Measurements from ENCODE around the gene IL37. TPM values are rescaled to one million over a fixed set of nuclear protein-coding genes. Genes with fewer than 3 reads are reported as not detected.
"Not testable (repeated sequence)": the region's sequence is repeated elsewhere in the genome, so short reads cannot be mapped to it uniquely, and the experiment has no call there.

The IL37 gene
- total RNA-seq, 1 donor: not detected

DNA sequence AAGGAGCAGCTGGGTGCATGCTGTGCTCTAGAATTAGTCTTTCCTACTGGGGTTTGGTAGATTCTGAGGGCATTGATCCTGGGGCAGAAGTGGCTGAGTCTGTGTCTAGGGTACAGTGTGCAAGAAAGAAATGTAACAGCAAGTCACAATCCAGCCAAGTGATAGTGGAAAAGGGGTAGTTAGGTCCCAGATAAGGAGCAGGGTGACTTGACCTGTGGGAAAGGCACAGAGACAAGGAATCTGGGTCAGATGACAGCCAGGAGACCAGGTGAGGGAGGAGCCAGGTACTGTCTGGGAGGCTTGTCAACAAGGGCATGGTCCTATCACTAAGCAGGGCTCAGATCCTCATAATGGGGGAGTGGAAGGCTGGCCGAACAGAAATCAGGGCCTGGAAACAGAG lies 8.1 kb downstream of the IL37 start:
- no peak for DNase-seq (ENCODE audit: low read depth in 2 of 3, low spot score in 2 of 3)

- no peak for DNase-seq (ENCODE audit: low read depth in 2 of 3, low spot score in 2 of 3)
These were observed 10.1 kb downstream of the IL37 start for GRCh38 chr2:112920923-112921532.

DNA sequence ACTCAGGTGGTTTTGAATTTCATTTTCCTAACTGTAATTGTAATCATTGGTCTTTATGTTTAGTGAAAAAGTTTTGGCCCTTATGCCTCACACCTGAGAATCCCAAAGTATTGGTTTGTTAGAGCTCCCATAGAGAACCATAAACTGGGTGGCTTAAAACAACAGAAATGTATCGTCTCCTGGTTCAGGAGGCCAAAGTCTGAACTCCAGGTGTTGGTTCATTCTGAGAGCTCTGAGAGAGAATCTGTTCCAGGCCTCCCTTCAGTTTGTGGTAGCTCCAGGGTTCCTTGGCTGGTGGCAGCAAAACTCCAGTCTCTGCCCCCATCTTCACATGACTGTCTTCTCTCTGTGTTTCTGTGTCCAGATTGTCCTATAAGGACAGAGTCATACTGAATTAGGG lies 11.0 kb downstream of the IL37 start:
- no peak for DNase-seq (ENCODE audit: low read depth in 2 of 3, low spot score in 2 of 3)

- DNase-seq (ENCODE audit: low read depth in 2 of 3, low spot score in 2 of 3): no peak
These were observed 12.4 kb downstream of the IL37 start for GRCh38 chr2:112923237-112923966.

DNA sequence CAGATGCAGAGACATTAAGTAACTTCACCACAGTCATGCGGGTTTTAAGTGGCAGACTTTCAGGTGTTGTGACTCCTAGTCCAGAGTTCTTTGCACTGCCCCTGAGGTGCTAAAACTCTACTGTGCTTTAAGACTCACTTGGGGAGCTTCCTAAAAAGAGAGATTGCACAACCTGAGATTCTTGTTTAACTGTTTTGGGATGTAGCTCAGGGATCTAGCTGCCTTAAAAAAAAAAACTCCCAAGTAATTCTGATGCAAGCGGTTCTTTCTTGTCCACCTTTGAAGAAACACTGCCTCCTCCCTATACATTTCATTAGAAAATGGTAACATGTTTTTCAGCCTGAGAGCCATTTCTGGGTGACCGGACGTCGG lies 13.0 kb downstream of the IL37 start:
- DNase-seq (ENCODE audit: low read depth in 2 of 3, low spot score in 2 of 3): no peak

GRCh38 chr2:112924360-112924759 lies 13.4 kb downstream of the IL37 start:
- no peak for DNase-seq (ENCODE audit: low read depth in 2 of 3, low spot score in 2 of 3)

GRCh38 chr2:112924821-112925220 lies 13.9 kb downstream of the IL37 start:
- DNase-seq (ENCODE audit: low read depth in 2 of 3, low spot score in 2 of 3): peak in 1 of 3 donors; percentile 46

DNA sequence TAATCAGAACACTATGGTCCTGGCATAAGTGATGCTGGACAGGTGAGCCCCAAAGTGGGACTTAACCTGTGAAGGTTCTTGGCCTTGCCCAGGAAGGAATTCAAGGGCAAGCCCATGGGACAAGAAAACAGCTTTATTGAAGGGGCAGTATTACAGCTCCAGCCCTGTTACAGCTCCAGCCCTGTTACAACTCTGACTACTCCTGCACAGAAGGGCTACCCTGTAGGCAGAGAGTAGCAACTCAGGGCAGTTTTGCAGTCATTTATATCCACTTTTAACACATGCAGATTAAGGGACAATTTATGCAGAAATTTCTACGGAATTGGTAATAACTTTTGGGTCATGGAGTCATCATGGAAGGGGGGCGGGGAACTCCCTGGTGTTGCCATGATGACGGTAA lies 15.7 kb downstream of the IL37 start:
- no peak for DNase-seq (ENCODE audit: low read depth in 2 of 3, low spot score in 2 of 3)

DNA sequence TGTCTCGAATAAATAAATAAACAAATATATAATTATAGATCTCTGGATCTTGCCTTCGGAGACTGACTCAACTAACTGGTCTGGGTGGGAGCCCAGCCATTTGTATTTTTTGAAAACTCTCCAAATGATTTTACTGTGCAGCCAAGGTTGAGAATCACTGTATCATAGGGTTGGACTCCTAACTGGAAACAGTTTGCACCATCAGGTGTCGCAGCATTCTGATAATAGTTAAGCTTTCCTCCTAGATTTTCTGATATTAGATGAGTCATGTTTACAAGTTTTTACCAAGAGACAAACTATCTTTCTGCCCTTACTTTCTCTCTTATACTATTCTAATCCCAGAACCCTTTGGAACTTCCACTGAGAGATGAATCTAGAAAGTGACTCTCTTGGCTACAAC lies 16.8 kb downstream of the IL37 start:
- no peak for DNase-seq (ENCODE audit: low read depth in 2 of 3, low spot score in 2 of 3)

- no peak for DNase-seq (ENCODE audit: low read depth in 2 of 3, low spot score in 2 of 3)
These were observed 22.3 kb downstream of the IL37 start for GRCh38 chr2:112933261-112933660.

- not testable (repeated sequence) for DNase-seq (ENCODE audit: low read depth in 2 of 3, low spot score in 2 of 3)
These were observed 23.2 kb downstream of the IL37 start for GRCh38 chr2:112934117-112934516.

GRCh38 chr2:112936927-112937232 lies 25.9 kb downstream of the IL37 start:
- no peak for DNase-seq (ENCODE audit: low read depth in 2 of 3, low spot score in 2 of 3)

DNA sequence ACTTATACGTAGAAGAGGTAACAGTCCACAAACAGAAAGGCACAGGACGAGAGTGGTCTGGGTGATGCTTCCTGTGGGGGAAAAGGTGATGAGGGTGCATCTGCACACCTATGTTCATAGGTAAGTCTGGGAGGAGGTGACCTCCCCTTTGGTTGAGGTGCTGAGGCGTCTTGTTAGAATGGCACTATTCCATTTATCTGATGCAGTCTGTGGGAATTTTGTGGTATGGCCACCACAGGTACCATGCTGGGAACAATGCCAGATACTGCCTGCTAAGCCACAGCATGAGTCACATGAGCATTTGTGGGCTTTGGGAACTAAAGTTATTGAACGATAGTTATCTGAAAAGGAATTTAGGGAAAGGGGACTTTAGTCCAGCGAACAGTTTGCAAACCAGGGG lies 27.9 kb downstream of the IL37 start:
- peak in 1 of 3 donors; percentile 24 for DNase-seq (ENCODE audit: low read depth in 2 of 3, low spot score in 2 of 3)

GRCh38 chr2:112939425-112939824 lies 28.5 kb downstream of the IL37 start:
- DNase-seq (ENCODE audit: low read depth in 2 of 3, low spot score in 2 of 3): no peak

- no peak for DNase-seq (ENCODE audit: low read depth in 2 of 3, low spot score in 2 of 3)
These were observed 30.1 kb downstream of the IL37 start for GRCh38 chr2:112940859-112941625.

- DNase-seq (ENCODE audit: low read depth in 2 of 3, low spot score in 2 of 3): peak; percentile 6 to 90 (median 81)
These were observed 31.0 kb downstream of the IL37 start for GRCh38 chr2:112941753-112942653.

DNA sequence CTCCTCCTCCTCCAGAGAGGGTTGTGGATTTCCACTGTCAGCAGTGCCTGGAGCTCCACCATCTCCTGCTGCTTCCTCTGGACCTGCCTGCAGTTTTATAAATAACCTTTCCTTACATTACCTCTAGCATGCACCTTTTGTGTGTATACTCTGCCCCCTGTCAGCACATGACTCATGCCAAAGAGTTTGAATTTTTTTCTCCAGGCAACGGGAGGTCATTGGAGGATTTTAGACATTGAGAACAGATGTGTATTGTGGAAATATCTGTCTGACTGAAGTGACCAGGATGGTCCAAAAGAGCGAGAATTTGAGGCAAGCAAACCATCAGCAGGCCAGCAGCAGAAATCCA lies 31.7 kb downstream of the IL37 start:
- no peak for DNase-seq (ENCODE audit: low read depth in 2 of 3, low spot score in 2 of 3)

GRCh38 chr2:112944971-112945370 lies 34.0 kb downstream of the IL37 start:
- no peak for DNase-seq (ENCODE audit: low read depth in 2 of 3, low spot score in 2 of 3)

DNA sequence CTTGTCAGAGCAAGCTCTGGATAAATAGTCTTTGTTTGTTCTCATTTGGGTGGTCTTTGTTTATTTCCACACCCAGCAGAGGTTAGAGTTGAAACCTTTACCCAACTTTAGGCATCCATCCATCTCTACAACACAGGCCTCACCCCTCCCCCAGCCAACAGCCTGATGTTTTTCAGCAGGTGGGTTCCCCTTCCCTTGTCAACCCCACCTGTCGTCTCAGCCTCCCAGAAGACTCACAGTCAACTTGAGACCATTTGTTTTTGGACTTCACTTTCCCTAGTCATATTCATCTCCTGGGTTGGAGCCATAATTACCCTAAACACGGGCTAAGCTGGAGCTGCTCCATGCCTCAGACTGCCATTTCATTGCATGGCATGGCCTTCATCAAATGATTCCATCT lies 35.1 kb downstream of the IL37 start:
- DNase-seq (ENCODE audit: low read depth in 2 of 3, low spot score in 2 of 3): no peak

DNA sequence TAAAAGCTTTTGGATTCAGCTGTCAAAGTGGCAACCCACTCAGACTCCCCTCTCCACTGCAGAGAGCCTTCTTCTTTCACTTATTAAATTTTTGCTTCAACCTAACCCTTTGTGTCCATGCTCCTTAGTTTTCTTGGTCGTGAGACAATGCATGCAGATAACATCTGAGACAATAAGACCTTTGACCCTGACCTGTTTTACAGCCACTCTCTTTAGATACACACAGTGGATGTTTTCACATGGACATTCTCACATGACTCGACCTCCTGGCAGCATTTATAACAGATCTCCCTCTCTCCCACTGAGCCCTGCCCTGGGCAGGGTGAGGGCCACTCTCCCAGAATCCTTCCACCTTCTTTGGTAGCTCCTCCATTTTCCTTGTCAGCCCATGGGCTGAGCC lies 36.4 kb downstream of the IL37 start:
- no peak for DNase-seq (ENCODE audit: low read depth in 2 of 3, low spot score in 2 of 3)

- no peak for DNase-seq (ENCODE audit: low read depth in 2 of 3, low spot score in 2 of 3)
These were observed 38.5 kb downstream of the IL37 start for GRCh38 chr2:112949456-112949855.
